Measurements from ENCODE around the gene ADGRD2. TPM values are rescaled to one million over a fixed set of nuclear protein-coding genes. Genes with fewer than 3 reads are reported as not detected.

ADGRD2 gene
- total and polyA plus RNA-seq, 9 of the 15 experiments (the other 6 are each of a cell fraction or from before 2014, with no cell fraction given): not detected

DNA sequence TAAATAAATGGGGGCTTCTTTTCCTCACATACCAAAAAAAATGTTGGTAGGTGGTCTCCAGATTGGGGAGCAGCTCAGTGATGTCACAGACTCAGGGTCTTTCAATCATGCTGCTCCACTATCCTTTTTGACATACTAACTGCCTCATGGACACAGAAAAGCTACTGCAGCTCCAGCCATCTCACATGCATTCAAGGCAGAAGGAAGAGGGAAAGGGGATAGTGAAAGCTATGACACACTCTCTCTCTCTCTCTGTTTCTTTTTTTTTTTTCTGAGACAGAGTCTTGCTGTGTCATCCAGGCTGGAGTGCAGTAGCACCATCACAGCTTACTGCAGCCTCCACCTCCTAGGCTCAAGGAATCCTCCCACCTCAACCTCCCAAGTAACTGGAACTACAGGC is 7.9 kb upstream of the ADGRD2 start (continued):
- TF ChIP-seq, protein P1, sequence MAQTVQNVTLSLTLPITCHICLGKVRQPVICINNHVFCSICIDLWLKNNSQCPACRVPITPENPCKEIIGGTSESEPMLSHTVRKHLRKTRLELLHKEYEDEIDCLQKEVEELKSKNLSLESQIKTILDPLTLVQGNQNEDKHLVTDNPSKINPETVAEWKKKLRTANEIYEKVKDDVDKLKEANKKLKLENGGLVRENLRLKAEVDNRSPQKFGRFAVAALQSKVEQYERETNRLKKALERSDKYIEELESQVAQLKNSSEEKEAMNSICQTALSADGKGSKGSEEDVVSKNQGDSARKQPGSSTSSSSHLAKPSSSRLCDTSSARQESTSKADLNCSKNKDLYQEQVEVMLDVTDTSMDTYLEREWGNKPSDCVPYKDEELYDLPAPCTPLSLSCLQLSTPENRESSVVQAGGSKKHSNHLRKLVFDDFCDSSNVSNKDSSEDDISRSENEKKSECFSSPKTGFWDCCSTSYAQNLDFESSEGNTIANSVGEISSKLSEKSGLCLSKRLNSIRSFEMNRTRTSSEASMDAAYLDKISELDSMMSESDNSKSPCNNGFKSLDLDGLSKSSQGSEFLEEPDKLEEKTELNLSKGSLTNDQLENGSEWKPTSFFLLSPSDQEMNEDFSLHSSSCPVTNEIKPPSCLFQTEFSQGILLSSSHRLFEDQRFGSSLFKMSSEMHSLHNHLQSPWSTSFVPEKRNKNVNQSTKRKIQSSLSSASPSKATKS (CRISPR knock-in tag; IDR thresholded peaks at IDR 0.05): no peak
- no peak for TF ChIP-seq SMAD3 (CRISPR knock-in tag; conservative IDR thresholded peaks at IDR 0.05)
- no peak for TF ChIP-seq CHD4 (IDR thresholded peaks at IDR 0.05; ENCODE audit: insufficient read depth, insufficient replicate concordance, low read depth, low read length, poor library complexity, severe bottlenecking)
- no peak for TF ChIP-seq MCM3 (IDR thresholded peaks at IDR 0.05)
- 0 out of 2 replicates have a peak, but pooled peaks have one; percentile 12 for TF ChIP-seq MAFG (tag; conservative IDR thresholded peaks at IDR 0.05)
- TF ChIP-seq, protein P2, sequence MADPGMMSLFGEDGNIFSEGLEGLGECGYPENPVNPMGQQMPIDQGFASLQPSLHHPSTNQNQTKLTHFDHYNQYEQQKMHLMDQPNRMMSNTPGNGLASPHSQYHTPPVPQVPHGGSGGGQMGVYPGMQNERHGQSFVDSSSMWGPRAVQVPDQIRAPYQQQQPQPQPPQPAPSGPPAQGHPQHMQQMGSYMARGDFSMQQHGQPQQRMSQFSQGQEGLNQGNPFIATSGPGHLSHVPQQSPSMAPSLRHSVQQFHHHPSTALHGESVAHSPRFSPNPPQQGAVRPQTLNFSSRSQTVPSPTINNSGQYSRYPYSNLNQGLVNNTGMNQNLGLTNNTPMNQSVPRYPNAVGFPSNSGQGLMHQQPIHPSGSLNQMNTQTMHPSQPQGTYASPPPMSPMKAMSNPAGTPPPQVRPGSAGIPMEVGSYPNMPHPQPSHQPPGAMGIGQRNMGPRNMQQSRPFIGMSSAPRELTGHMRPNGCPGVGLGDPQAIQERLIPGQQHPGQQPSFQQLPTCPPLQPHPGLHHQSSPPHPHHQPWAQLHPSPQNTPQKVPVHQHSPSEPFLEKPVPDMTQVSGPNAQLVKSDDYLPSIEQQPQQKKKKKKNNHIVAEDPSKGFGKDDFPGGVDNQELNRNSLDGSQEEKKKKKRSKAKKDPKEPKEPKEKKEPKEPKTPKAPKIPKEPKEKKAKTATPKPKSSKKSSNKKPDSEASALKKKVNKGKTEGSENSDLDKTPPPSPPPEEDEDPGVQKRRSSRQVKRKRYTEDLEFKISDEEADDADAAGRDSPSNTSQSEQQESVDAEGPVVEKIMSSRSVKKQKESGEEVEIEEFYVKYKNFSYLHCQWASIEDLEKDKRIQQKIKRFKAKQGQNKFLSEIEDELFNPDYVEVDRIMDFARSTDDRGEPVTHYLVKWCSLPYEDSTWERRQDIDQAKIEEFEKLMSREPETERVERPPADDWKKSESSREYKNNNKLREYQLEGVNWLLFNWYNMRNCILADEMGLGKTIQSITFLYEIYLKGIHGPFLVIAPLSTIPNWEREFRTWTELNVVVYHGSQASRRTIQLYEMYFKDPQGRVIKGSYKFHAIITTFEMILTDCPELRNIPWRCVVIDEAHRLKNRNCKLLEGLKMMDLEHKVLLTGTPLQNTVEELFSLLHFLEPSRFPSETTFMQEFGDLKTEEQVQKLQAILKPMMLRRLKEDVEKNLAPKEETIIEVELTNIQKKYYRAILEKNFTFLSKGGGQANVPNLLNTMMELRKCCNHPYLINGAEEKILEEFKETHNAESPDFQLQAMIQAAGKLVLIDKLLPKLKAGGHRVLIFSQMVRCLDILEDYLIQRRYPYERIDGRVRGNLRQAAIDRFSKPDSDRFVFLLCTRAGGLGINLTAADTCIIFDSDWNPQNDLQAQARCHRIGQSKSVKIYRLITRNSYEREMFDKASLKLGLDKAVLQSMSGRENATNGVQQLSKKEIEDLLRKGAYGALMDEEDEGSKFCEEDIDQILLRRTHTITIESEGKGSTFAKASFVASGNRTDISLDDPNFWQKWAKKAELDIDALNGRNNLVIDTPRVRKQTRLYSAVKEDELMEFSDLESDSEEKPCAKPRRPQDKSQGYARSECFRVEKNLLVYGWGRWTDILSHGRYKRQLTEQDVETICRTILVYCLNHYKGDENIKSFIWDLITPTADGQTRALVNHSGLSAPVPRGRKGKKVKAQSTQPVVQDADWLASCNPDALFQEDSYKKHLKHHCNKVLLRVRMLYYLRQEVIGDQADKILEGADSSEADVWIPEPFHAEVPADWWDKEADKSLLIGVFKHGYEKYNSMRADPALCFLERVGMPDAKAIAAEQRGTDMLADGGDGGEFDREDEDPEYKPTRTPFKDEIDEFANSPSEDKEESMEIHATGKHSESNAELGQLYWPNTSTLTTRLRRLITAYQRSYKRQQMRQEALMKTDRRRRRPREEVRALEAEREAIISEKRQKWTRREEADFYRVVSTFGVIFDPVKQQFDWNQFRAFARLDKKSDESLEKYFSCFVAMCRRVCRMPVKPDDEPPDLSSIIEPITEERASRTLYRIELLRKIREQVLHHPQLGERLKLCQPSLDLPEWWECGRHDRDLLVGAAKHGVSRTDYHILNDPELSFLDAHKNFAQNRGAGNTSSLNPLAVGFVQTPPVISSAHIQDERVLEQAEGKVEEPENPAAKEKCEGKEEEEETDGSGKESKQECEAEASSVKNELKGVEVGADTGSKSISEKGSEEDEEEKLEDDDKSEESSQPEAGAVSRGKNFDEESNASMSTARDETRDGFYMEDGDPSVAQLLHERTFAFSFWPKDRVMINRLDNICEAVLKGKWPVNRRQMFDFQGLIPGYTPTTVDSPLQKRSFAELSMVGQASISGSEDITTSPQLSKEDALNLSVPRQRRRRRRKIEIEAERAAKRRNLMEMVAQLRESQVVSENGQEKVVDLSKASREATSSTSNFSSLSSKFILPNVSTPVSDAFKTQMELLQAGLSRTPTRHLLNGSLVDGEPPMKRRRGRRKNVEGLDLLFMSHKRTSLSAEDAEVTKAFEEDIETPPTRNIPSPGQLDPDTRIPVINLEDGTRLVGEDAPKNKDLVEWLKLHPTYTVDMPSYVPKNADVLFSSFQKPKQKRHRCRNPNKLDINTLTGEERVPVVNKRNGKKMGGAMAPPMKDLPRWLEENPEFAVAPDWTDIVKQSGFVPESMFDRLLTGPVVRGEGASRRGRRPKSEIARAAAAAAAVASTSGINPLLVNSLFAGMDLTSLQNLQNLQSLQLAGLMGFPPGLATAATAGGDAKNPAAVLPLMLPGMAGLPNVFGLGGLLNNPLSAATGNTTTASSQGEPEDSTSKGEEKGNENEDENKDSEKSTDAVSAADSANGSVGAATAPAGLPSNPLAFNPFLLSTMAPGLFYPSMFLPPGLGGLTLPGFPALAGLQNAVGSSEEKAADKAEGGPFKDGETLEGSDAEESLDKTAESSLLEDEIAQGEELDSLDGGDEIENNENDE (IDR thresholded peaks at IDR 0.05; ENCODE audit: low read depth, low read length): no peak
- peak in 1 of 2 experiments; percentile 52; a peak in 1 of 4 replicates for TF ChIP-seq RCOR1 (IDR thresholded peaks at IDR 0.05; ENCODE audit: borderline replicate concordance in 1 of 2, low read depth in 2 of 2, low read length in 2 of 2)
- TF ChIP-seq, protein P3, sequence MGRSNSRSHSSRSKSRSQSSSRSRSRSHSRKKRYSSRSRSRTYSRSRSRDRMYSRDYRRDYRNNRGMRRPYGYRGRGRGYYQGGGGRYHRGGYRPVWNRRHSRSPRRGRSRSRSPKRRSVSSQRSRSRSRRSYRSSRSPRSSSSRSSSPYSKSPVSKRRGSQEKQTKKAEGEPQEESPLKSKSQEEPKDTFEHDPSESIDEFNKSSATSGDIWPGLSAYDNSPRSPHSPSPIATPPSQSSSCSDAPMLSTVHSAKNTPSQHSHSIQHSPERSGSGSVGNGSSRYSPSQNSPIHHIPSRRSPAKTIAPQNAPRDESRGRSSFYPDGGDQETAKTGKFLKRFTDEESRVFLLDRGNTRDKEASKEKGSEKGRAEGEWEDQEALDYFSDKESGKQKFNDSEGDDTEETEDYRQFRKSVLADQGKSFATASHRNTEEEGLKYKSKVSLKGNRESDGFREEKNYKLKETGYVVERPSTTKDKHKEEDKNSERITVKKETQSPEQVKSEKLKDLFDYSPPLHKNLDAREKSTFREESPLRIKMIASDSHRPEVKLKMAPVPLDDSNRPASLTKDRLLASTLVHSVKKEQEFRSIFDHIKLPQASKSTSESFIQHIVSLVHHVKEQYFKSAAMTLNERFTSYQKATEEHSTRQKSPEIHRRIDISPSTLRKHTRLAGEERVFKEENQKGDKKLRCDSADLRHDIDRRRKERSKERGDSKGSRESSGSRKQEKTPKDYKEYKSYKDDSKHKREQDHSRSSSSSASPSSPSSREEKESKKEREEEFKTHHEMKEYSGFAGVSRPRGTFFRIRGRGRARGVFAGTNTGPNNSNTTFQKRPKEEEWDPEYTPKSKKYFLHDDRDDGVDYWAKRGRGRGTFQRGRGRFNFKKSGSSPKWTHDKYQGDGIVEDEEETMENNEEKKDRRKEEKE (IDR thresholded peaks at IDR 0.05; ENCODE audit: borderline replicate concordance in 1 of 2, control insufficient read depth in 1 of 2, low read depth in 2 of 2, low read length in 1 of 2): no peak
- TF ChIP-seq FOXJ3 (CRISPR knock-in tag; IDR thresholded peaks at IDR 0.05): no peak
- TF ChIP-seq SMARCA5 (IDR thresholded peaks at IDR 0.05): peak; percentile 65; the same call in 1 of the 2 replicates

All from K562 (cell line).